SU-DHL-6 (cell line): ENCODE measurements around the gene CAMK1D.

Experiments
- H2AFZ ChIP-seq: fragments of 200-600 bp; sonication (generic); 2 replicates; pipeline ENCODE4 v1.6.1; 2014; ENCODE audit warnings: low read depth, mild to moderate bottlenecking, moderate library complexity, mixed read lengths, antibody characterized with exemption, low read length; ENCODE audit not compliant: severe bottlenecking
- H3F3A ChIP-seq: fragments of 200-600 bp; shearing (Covaris generic); 2 replicates; pipeline ENCODE4 v1.6.0; 2016; ENCODE audit warnings: antibody characterized with exemption, mild to moderate bottlenecking; ENCODE audit not compliant: insufficient read depth
- H3K27ac ChIP-seq: fragments of 200-600 bp; sonication (generic); 2 replicates; pipeline ENCODE4 v1.5.1; 2016; ENCODE audit warnings: low read depth, mild to moderate bottlenecking, low read length, moderate library complexity, mixed read lengths
- H3K27me3 ChIP-seq: fragments of 200-600 bp; sonication (generic), shearing (Covaris generic); 2 replicates; pipeline ENCODE4 v1.6.0; 2014; ENCODE audit warnings: mild to moderate bottlenecking, low read length
- H3K36me3 ChIP-seq: fragments of 200-600 bp; sonication (generic); 2 replicates; pipeline ENCODE4 v1.6.1; 2014; ENCODE audit warnings: mild to moderate bottlenecking, low read length, mixed read lengths
- H3K4me2 ChIP-seq: fragments of 300-600, 200-600 bp; shearing (Covaris generic), sonication (generic); 2 replicates; pipeline ENCODE4 v1.6.0; 2014; ENCODE audit warnings: low read length, low read depth, mild to moderate bottlenecking; ENCODE audit not compliant: poor library complexity, severe bottlenecking
- H3K4me3 ChIP-seq: fragments of 200-600 bp; sonication (generic); 2 replicates; pipeline ENCODE4 v1.5.1; 2014; ENCODE audit warnings: antibody characterized with exemption, low read length, mild to moderate bottlenecking, mixed read lengths; ENCODE audit not compliant: insufficient read depth, poor library complexity, severe bottlenecking
- H3K79me2 ChIP-seq: fragments of 200-600 bp; sonication (generic); 2 replicates; pipeline ENCODE4 v1.6.1; 2014; ENCODE audit warnings: mild to moderate bottlenecking, low read length, moderate library complexity; ENCODE audit not compliant: insufficient read depth
- H3K9ac ChIP-seq: fragments of 200-600 bp; sonication (generic); 2 replicates; pipeline ENCODE4 v1.7.0; 2014; ENCODE audit warnings: mild to moderate bottlenecking, low read length
- H3K9me2 ChIP-seq: fragments of 200-600 bp; sonication (generic); replicated peaks from 2 replicates; pipeline ENCODE4 v1.6.1; 2014; ENCODE audit warnings: low read length; ENCODE audit not compliant: insufficient read depth
- H3K9me3 ChIP-seq: fragments of 200-600 bp; sonication (generic); 2 replicates; pipeline ENCODE4 v1.6.1; 2014; ENCODE audit warnings: low read length, mixed read lengths; ENCODE audit not compliant: insufficient read depth
- H4K20me1 ChIP-seq: fragments of 200-600 bp; sonication (generic); 2 replicates; pipeline ENCODE4 v1.6.1; 2014; ENCODE audit warnings: low read depth, mild to moderate bottlenecking, antibody characterized with exemption, low read length, moderate library complexity, mixed read lengths
- CTCF ChIP-seq: fragments of 200-600 bp; sonication (generic); IDR thresholded peaks from one replicate; pipeline ENCODE4 v1.5.1; 2017; ENCODE audit warnings: antibody characterized with exemption, mild to moderate bottlenecking, low read length, moderate library complexity; ENCODE audit not compliant: insufficient read depth, poor library complexity, severe bottlenecking
- EZH2phosphoT487 ChIP-seq: fragments of 200-600 bp; sonication (generic), shearing (Covaris generic); conservative IDR thresholded peaks from 2 replicates; pipeline ENCODE4 v1.6.1; 2018; ENCODE audit warnings: mild to moderate bottlenecking, antibody characterized with exemption, low read length, moderate library complexity, mixed read lengths

CAMK1D gene

GRCh38 chr10:12705943-12706342 lies 356.6 kb downstream of the CAMK1D start:
- no peaks in the 10 kb centered on the region for H3K36me3 ChIP-seq
- H3K9me2 ChIP-seq: no peaks in the 10 kb centered on the region
- H3K4me2 ChIP-seq: no peak overlapping the region
- TF ChIP-seq CTCF: no peak
- TF ChIP-seq EZH2phosphoT487: no peak
- peaks cover 7% of the 10 kb centered on the region; the same call in 1 of the 2 replicates for H4K20me1 ChIP-seq
- no peak overlapping the region for H3K9ac ChIP-seq
- no peaks in the 10 kb centered on the region for H3K9me3 ChIP-seq
- H3K27me3 ChIP-seq: no peaks in the 10 kb centered on the region
- peaks cover 19% of the 10 kb centered on the region for H3F3A ChIP-seq
- peaks cover 16% of the 10 kb centered on the region for H3K79me2 ChIP-seq
- no peak overlapping the region for H3K4me3 ChIP-seq
- H2AFZ ChIP-seq: no peak overlapping the region
- H3K27ac ChIP-seq: no peak overlapping the region

- H3K27ac ChIP-seq: no peak overlapping the region
- peaks cover 28% of the 10 kb centered on the region for H3K79me2 ChIP-seq
- no peak overlapping the region for H3K4me3 ChIP-seq
- no peak overlapping the region for H3K4me2 ChIP-seq
- no peaks in the 10 kb centered on the region for H3K9me3 ChIP-seq
- no peak overlapping the region for H2AFZ ChIP-seq
- H3K9me2 ChIP-seq: no peaks in the 10 kb centered on the region
- H4K20me1 ChIP-seq: peaks cover 12% of the 10 kb centered on the region
- H3K27me3 ChIP-seq: no peaks in the 10 kb centered on the region
- no peak overlapping the region for H3K9ac ChIP-seq
- TF ChIP-seq CTCF (peak; percentile 35), EZH2phosphoT487 (no peak)
- no peaks in the 10 kb centered on the region for H3K36me3 ChIP-seq
- peaks cover 20% of the 10 kb centered on the region for H3F3A ChIP-seq
Observed at GRCh38 chr10:12707461-12708185, 358.3 kb downstream of the CAMK1D start.

GRCh38 chr10:12709000-12709401 lies 359.7 kb downstream of the CAMK1D start:
- Histone ChIP-seq H3K9me2 (no peaks in the 10 kb centered on the region), H3K4me2 (no peak overlapping the region), H3K4me3 (no peak overlapping the region), H3K79me2 (peaks cover 28% of the 10 kb centered on the region), H3K27ac (no peak overlapping the region), H3K36me3 (no peaks in the 10 kb centered on the region), H3K9ac (no peak overlapping the region), H2AFZ (no peak overlapping the region), H3K27me3 (no peaks in the 10 kb centered on the region), H4K20me1 (peaks cover 12% of the 10 kb centered on the region), H3K9me3 (no peaks in the 10 kb centered on the region), H3F3A (peaks cover 20% of the 10 kb centered on the region)
- no peak for TF ChIP-seq EZH2phosphoT487
- TF ChIP-seq CTCF: no peak
